A549 (cell line): ENCODE data around the gene LILRB3. TPM values are rescaled to one million over a fixed set of nuclear protein-coding genes. Genes with fewer than 3 reads are reported as not detected.

Source experiments
- ATAC-seq, 2 experiments: fragments of 200-7000 bp in 1 of 2; fragments of >200 bp in 1 of 2; cut with Nextera tagmentation in 1 of 2; cut with Tn5 transposase in 1 of 2; 3 replicates each; pipeline versions ENCODE4 v1.8.0 to v1.9.1; 2018 to 2020; ENCODE audit warnings: mild to moderate bottlenecking in 1 of 2, moderate library complexity in 1 of 2
- CTCF ChIA-PET: fragments of 300-600 bp; sonication (Branson Sonifier 250); formaldehyde crosslinking; extraction: SDS; loops from one replicate; lab custom pipeline; 2021; ENCODE audit warnings: antibody characterized with exemption, inconsistent platforms; lab: Yijun Ruan, JAX
- POLR2A ChIA-PET: fragments of 350-600 bp; formaldehyde crosslinking; extraction: SDS; loops from one replicate; lab custom pipeline; 2021; ENCODE audit warnings: antibody characterized with exemption, inconsistent platforms; lab: Yijun Ruan, JAX
- DNase-seq, 2 experiments: peaks; one replicate each; pipeline versions ENCODE4 v3.0.0 to v3.0.0-alpha.2; 2011 to 2016; ENCODE audit warnings: low read depth in 1 of 2, low spot score in 1 of 2
- FAIRE-seq: peaks from 2 replicates; lab custom pipeline; 2011; peaks lifted over from hg19 to GRCh38; lab: Jason Lieb, UNC
- H3K27ac ChIP-seq, 2 experiments: fragments of >200 bp; sonication (Bioruptor Twin); formaldehyde crosslinking; 3 replicates each; pipeline ENCODE4 v1.5.1; 2016 to 2017
- H3K4me1 ChIP-seq: fragments of >200 bp; sonication (Bioruptor Twin); formaldehyde crosslinking; 3 replicates; pipeline ENCODE4 v1.6.1; 2016
- H3K4me2 ChIP-seq: fragments of >200 bp; sonication (Bioruptor Twin); formaldehyde crosslinking; 3 replicates; pipeline ENCODE4 v1.6.1; 2016
- H3K4me3 ChIP-seq: fragments of >200 bp; sonication (Bioruptor Twin); formaldehyde crosslinking; 3 replicates; pipeline ENCODE4 v1.5.1; 2016
- H3K9me3 ChIP-seq: fragments of >200 bp; sonication (Bioruptor Twin); formaldehyde crosslinking; 3 replicates; pipeline ENCODE4 v1.6.1; 2016
- CBX8 ChIP-seq: fragments of 200-600 bp; sonication (generic); IDR thresholded peaks from 2 replicates; pipeline ENCODE4 v1.6.1; 2016
- EHF ChIP-seq: fragments of 250-450 bp; sonication (Bioruptor Pico); IDR thresholded peaks from 2 replicates; pipeline ENCODE4 v1.5.0; 2020; ENCODE audit warnings: mild to moderate bottlenecking
- EHMT2 ChIP-seq: fragments of 200-600 bp; sonication (generic); IDR thresholded peaks from 2 replicates; pipeline ENCODE4 v1.6.1; 2016; ENCODE audit warnings: antibody characterized with exemption, low read depth, mild to moderate bottlenecking, moderate library complexity
- GATA3 ChIP-seq: IDR thresholded peaks from 2 replicates; pipeline ENCODE4 v1.6.1; 2012; ENCODE audit warnings: borderline replicate concordance
- HEYL ChIP-seq: fragments of 250-450 bp; sonication (Bioruptor Pico); IDR thresholded peaks from 2 replicates; pipeline ENCODE4 v1.8.0; 2021; ENCODE audit warnings: mild to moderate bottlenecking, moderate library complexity
- HOXB5 ChIP-seq: fragments of 250-450 bp; sonication (Bioruptor Pico); IDR thresholded peaks from 2 replicates; pipeline ENCODE4 v1.5.0; 2020; ENCODE audit warnings: mild to moderate bottlenecking, moderate library complexity
- MYC ChIP-seq: IDR thresholded peaks from 2 replicates; pipeline ENCODE4 v1.6.1; 2012; ENCODE audit warnings: mild to moderate bottlenecking, inconsistent platforms, low read length, improper control_type of control experiment, borderline replicate concordance
- RAD21 ChIP-seq, 2 experiments: fragments of >200 bp in 1 of 2; sonication (Bioruptor Twin) in 1 of 2; formaldehyde crosslinking in 1 of 2; IDR thresholded peaks in 1 of 2; conservative IDR thresholded peaks in 1 of 2; 2 replicates in 1 of 2; 3 replicates in 1 of 2; pipeline ENCODE4 v1.6.1; 2012 to 2018; ENCODE audit warnings: inconsistent platforms in 1 of 2
- RCOR1 ChIP-seq: fragments of 150-350 bp; IDR thresholded peaks from 2 replicates; pipeline ENCODE4 v1.6.1; 2014; ENCODE audit warnings: antibody characterized with exemption, low read length, low read depth
- RNF2 ChIP-seq: fragments of 200-600 bp; sonication (generic); IDR thresholded peaks from 2 replicates; pipeline ENCODE4 v1.6.1; 2016; ENCODE audit warnings: low read depth, mild to moderate bottlenecking, antibody characterized with exemption, moderate library complexity, borderline replicate concordance
- TP53 ChIP-seq: fragments of 250-450 bp; sonication (Bioruptor Pico); IDR thresholded peaks from 2 replicates; pipeline ENCODE4 v1.5.0; 2021; ENCODE audit warnings: mild to moderate bottlenecking, moderate library complexity
- WGBS: methylation state at CpG from one replicate; pipeline ENCODE4 v1.1.6; 2017; ENCODE audit errors: missing lambda C conversion rate; 5-methylcytosine and 5-hydroxymethylcytosine counted together
- polyA plus RNA-seq, 4 experiments: library from polyadenylated mRNA; depleted of rRNA in 3 of 4; stranded (reverse); fragments of >200 nt; fragmentation: RNase III in 1 of 4; extraction: RNeasy Plus Mini Kit Qiagen cat#74134 plus additional on column Dnase treatment in 1 of 4; gene quantifications; 2 replicates in 3 of 4; 3 replicates in 1 of 4; pipeline ENCODE4 v1.2.3, GENCODE V29; 2011 to 2017
- TF ChIP-seq, protein P1 (sequence below): fragments of >200 bp; sonication (Bioruptor Twin); formaldehyde crosslinking; IDR thresholded peaks from 2 replicates; pipeline ENCODE4 v1.6.1; 2016
- TF ChIP-seq, protein P2 (sequence below): IDR thresholded peaks from 2 replicates; pipeline ENCODE4 v1.6.1; 2012; ENCODE audit warnings: low read depth, borderline replicate concordance
- TF ChIP-seq, protein P3 (sequence below): IDR thresholded peaks from 2 replicates; pipeline ENCODE4 v1.6.1; 2012
- TF ChIP-seq, protein P4 (sequence below): fragments of >200 bp; sonication (Bioruptor Twin); formaldehyde crosslinking; IDR thresholded peaks from 3 replicates; pipeline ENCODE4 v1.5.1; 2016
- TF ChIP-seq, protein P5 (sequence below): fragments of 200-600 bp; sonication (generic); IDR thresholded peaks from 2 replicates; pipeline ENCODE4 v1.6.1; 2016; ENCODE audit warnings: antibody characterized with exemption, mild to moderate bottlenecking, moderate library complexity
- TF ChIP-seq, protein P6 (sequence below): IDR thresholded peaks from 2 replicates; pipeline ENCODE4 v1.6.1; 2012

LILRB3 gene
- polyA plus RNA-seq, 2 of the 4 experiments (the other 2 are of a cell fraction): not detected

DNA sequence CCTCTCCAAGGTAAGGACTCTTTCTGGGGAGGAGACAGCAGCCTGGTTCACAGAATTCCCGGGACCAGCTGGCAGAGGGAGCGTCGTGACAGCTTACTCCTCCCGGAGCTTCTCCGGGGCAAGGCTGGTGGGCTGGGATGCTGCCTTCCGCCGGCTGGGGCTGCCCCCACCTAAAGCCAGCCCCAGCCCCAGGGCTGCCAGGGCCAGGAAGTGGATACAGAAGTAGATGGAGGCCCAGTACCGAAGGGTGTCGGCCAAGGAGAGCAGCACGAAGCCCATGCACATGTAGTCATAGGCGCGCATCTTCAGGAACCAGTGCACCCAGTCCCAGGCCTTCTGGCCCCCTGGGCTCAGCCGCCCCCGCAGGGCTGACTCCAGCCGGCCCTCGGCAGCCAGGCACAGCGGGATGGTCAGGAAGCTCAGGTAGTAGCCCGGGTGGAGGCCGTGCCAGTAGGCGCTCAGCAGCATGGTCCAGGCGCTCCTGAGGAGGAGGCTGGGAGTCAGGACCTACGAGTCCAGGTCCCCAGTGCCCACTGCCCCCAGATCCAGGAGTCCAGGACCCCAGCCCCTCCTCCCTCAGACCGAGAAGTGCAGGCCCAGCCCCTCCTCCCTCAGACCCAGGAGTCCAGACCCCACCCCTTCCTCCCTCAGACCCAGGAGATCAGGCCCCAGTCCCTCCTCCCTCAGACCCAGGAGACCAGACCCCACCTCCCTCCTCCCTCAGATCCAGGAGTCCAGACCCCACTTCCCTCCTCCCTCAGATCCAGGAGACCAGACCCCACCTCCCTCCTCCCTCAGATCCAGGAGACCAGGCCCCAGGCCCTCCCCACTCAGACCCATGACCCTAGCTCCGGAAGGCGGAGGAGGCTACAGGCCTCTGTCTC, 48.6 kb downstream of the LILRB3 start:
- 91% methylated on average over 19 of the region's 25 CpGs for WGBS
- no peak overlapping the region for H3K27ac ChIP-seq
- no peak overlapping the region for H3K4me2 ChIP-seq

DNA sequence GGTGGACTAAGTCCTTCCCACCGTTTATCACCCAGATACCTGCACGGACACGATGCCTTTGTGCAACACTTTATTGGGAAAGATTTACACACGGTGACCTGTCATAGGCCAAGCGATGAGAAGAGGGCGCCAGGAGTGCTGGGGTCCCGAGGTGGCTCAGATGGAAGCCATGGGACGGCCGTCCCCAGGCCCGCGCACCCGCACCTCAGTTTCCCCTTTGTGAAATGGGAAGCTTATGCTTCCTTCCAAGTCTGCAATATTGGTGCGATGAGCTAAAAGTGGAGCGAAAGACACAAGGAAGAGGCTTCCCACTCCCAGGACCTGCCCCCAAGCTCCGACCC, 49.5 kb downstream of the LILRB3 start:
- Histone ChIP-seq H3K4me3 (no peak overlapping the region), H3K4me2 (no peak overlapping the region), H3K4me1 (peaks cover 8% of the 10 kb centered on the region; the same call in 2 of the 3 replicates), H3K27ac (no peak overlapping the region), H3K9me3 (no peaks in the 10 kb centered on the region)
- TF ChIP-seq, protein P1, sequence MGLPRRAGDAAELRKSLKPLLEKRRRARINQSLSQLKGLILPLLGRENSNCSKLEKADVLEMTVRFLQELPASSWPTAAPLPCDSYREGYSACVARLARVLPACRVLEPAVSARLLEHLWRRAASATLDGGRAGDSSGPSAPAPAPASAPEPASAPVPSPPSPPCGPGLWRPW: no peak
- TF ChIP-seq, protein P2, sequence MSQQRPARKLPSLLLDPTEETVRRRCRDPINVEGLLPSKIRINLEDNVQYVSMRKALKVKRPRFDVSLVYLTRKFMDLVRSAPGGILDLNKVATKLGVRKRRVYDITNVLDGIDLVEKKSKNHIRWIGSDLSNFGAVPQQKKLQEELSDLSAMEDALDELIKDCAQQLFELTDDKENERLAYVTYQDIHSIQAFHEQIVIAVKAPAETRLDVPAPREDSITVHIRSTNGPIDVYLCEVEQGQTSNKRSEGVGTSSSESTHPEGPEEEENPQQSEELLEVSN: no peak
- TF ChIP-seq EHF (CRISPR knock-in tag) (no peak), EHMT2 (no peak), GATA3 (no peak), RAD21 (conservative IDR thresholded peaks at IDR 0.05 in 1 of 2, IDR thresholded peaks at IDR 0.05 in 1 of 2) (no peak), HOXB5 (no peak), TP53 (CRISPR knock-in tag) (no peak), CBX8 (no peak), RCOR1 (no peak), HEYL (CRISPR knock-in tag) (no peak), MYC (no peak), RNF2 (no peak)
- TF ChIP-seq, protein P3, sequence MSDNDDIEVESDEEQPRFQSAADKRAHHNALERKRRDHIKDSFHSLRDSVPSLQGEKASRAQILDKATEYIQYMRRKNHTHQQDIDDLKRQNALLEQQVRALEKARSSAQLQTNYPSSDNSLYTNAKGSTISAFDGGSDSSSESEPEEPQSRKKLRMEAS: no peak
- TF ChIP-seq, protein P4, sequence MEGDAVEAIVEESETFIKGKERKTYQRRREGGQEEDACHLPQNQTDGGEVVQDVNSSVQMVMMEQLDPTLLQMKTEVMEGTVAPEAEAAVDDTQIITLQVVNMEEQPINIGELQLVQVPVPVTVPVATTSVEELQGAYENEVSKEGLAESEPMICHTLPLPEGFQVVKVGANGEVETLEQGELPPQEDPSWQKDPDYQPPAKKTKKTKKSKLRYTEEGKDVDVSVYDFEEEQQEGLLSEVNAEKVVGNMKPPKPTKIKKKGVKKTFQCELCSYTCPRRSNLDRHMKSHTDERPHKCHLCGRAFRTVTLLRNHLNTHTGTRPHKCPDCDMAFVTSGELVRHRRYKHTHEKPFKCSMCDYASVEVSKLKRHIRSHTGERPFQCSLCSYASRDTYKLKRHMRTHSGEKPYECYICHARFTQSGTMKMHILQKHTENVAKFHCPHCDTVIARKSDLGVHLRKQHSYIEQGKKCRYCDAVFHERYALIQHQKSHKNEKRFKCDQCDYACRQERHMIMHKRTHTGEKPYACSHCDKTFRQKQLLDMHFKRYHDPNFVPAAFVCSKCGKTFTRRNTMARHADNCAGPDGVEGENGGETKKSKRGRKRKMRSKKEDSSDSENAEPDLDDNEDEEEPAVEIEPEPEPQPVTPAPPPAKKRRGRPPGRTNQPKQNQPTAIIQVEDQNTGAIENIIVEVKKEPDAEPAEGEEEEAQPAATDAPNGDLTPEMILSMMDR: no peak
- TF ChIP-seq, protein P5, sequence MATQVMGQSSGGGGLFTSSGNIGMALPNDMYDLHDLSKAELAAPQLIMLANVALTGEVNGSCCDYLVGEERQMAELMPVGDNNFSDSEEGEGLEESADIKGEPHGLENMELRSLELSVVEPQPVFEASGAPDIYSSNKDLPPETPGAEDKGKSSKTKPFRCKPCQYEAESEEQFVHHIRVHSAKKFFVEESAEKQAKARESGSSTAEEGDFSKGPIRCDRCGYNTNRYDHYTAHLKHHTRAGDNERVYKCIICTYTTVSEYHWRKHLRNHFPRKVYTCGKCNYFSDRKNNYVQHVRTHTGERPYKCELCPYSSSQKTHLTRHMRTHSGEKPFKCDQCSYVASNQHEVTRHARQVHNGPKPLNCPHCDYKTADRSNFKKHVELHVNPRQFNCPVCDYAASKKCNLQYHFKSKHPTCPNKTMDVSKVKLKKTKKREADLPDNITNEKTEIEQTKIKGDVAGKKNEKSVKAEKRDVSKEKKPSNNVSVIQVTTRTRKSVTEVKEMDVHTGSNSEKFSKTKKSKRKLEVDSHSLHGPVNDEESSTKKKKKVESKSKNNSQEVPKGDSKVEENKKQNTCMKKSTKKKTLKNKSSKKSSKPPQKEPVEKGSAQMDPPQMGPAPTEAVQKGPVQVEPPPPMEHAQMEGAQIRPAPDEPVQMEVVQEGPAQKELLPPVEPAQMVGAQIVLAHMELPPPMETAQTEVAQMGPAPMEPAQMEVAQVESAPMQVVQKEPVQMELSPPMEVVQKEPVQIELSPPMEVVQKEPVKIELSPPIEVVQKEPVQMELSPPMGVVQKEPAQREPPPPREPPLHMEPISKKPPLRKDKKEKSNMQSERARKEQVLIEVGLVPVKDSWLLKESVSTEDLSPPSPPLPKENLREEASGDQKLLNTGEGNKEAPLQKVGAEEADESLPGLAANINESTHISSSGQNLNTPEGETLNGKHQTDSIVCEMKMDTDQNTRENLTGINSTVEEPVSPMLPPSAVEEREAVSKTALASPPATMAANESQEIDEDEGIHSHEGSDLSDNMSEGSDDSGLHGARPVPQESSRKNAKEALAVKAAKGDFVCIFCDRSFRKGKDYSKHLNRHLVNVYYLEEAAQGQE: no peak
- TF ChIP-seq, protein P6, sequence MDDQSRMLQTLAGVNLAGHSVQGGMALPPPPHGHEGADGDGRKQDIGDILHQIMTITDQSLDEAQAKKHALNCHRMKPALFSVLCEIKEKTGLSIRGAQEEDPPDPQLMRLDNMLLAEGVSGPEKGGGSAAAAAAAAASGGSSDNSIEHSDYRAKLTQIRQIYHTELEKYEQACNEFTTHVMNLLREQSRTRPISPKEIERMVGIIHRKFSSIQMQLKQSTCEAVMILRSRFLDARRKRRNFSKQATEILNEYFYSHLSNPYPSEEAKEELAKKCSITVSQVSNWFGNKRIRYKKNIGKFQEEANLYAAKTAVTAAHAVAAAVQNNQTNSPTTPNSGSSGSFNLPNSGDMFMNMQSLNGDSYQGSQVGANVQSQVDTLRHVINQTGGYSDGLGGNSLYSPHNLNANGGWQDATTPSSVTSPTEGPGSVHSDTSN: no peak
- DNase-seq (no peak), ATAC-seq (no peak), FAIRE-seq (no peak)
- WGBS: 78% methylated on average over 15 of the region's 15 CpGs
- CTCF ChIA-PET: interaction anchor here (0.6 to 12.1 kb wide), 4 partner anchors 11 to 259 kb away, joined by 3 to 295 read pairs (median 5); partner anchors contain the start of genes MBOAT7 and TSEN34
- POLR2A ChIA-PET: interaction anchor here (1.2 to 1.9 kb wide), 2 partner anchors 14 to 16 kb away, joined by 3 to 5 read pairs; partner anchors contain the start of gene MBOAT7

More for the DNA sequence above, 48.6 kb downstream of the LILRB3 start:
- Histone ChIP-seq H3K4me3 (no peak overlapping the region), H3K9me3 (no peaks in the 10 kb centered on the region), H3K4me1 (peaks cover 8% of the 10 kb centered on the region; the same call in 2 of the 3 replicates)
- TF ChIP-seq, protein P2: no peak
- peak; percentile 9 to 12; a peak in 3 of 6 replicates for ATAC-seq
- POLR2A ChIA-PET: interaction anchor here (0.6 to 1.9 kb wide), 2 partner anchors 15 kb away, joined by 4 to 5 read pairs; partner anchors contain the start of genes LENG1 and MBOAT7
- CTCF ChIA-PET: interaction anchor here (0.6 to 12.1 kb wide), 4 partner anchors 10 to 258 kb away, joined by 3 to 295 read pairs (median 5); partner anchors contain the start of genes MBOAT7 and TSEN34
- FAIRE-seq: no peak
- no peak for DNase-seq
